ENCODE data around the gene ATP10A. TPM values are rescaled to one million over a fixed set of nuclear protein-coding genes. Genes with fewer than 3 reads are reported as not detected.

ATP10A gene
- total RNA-seq, 1 experiment from 2014 or later: 3.9 TPM

DNA sequence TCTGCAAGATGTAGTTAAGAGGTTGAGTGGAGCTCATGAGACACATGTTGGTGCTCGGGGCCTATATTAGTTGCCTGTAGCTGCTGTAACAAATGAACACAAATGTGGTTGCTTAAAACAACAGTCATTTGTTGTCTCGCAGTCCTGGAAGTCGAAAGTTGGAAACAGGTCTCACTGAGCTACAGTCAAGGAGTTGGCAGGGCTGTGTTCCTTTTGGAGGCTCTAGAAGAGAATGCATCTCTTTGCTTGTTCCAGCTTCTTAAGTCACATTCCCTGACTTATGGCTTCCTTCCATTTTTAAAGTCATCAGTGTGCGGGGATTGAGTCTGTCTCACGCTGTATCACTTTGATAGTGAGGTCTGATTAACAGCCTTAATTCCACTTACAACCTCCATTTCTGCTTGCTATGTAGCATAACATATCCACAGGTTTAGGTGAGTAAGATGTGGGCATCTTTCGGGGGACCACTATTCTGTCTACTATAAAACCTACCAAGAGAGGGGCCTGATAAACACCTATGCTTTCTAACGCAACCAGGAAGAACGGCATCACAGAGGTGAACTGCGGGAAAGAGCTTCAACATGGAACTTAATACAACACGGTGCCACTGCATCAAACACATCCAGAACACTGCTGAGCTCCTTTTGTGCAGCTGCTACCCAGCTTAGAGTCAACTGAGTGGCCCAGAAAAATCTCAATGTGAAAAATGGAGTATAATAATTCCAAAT is 119.4 kb downstream of the ATP10A start:
- Histone ChIP-seq H3K23me2 (ENCODE audit: insufficient read length, low read depth, low read length, poor library complexity, severe bottlenecking) (no peaks in the 10 kb centered on the region), H4K91ac (ENCODE audit: insufficient read length, low read depth, low read length) (no peak overlapping the region), H3K56ac (ENCODE audit: insufficient read length, low read depth, low read length) (no peak overlapping the region), H3T11ph (ENCODE audit: low read length) (no peak overlapping the region), H3K27me3 (ENCODE audit: insufficient read depth, low read length) (no peaks in the 10 kb centered on the region), H3K4me1 (ENCODE audit: insufficient read depth, low read length) (no peaks in the 10 kb centered on the region), H3K14ac (ENCODE audit: insufficient read depth, low read length) (no peak overlapping the region), H3K79me1 (ENCODE audit: insufficient read depth, low read depth, low read length, poor library complexity, severe bottlenecking) (no peaks in the 10 kb centered on the region), H2BK120ac (ENCODE audit: low read depth, low read length, poor library complexity, severe bottlenecking) (no peak overlapping the region), H3K4ac (ENCODE audit: low read depth, low read length) (no peak overlapping the region), H4K8ac (replicated peaks; ENCODE audit: insufficient read length, low read depth, low read length) (no peak overlapping the region), H2BK15ac (ENCODE audit: low read depth, low read length) (no peak overlapping the region), H2AK5ac (ENCODE audit: insufficient read length, low read length) (no peak overlapping the region), H2BK5ac (ENCODE audit: insufficient read length, low read length) (no peak overlapping the region), H3K79me2 (ENCODE audit: insufficient read depth, low read length) (no peaks in the 10 kb centered on the region), H3K9ac (ENCODE audit: extremely low read depth, insufficient read length, low read length) (no peak overlapping the region), H3K9me3 (ENCODE audit: control insufficient read depth, low read depth, low read length) (no peaks in the 10 kb centered on the region), H3K18ac (ENCODE audit: insufficient read length, low read depth, low read length) (no peak overlapping the region), H2BK12ac (ENCODE audit: insufficient read length, low read depth, low read length) (no peak overlapping the region), H2BK20ac (ENCODE audit: low read depth, low read length, poor library complexity, severe bottlenecking) (no peak overlapping the region), H2AFZ (ENCODE audit: low read length) (no peak overlapping the region), H3K27ac (ENCODE audit: insufficient read length, low read depth, low read length) (no peak overlapping the region), H3K23ac (ENCODE audit: insufficient read length, low read depth, low read length) (no peak overlapping the region), H3K4me2 (ENCODE audit: insufficient read depth, insufficient read length, low read length) (no peak overlapping the region), H4K5ac (ENCODE audit: insufficient read length, low read depth, low read length) (no peak overlapping the region), H4K20me1 (ENCODE audit: control insufficient read depth, insufficient read depth, insufficient read length) (no peaks in the 10 kb centered on the region)
- TF ChIP-seq, protein P1, sequence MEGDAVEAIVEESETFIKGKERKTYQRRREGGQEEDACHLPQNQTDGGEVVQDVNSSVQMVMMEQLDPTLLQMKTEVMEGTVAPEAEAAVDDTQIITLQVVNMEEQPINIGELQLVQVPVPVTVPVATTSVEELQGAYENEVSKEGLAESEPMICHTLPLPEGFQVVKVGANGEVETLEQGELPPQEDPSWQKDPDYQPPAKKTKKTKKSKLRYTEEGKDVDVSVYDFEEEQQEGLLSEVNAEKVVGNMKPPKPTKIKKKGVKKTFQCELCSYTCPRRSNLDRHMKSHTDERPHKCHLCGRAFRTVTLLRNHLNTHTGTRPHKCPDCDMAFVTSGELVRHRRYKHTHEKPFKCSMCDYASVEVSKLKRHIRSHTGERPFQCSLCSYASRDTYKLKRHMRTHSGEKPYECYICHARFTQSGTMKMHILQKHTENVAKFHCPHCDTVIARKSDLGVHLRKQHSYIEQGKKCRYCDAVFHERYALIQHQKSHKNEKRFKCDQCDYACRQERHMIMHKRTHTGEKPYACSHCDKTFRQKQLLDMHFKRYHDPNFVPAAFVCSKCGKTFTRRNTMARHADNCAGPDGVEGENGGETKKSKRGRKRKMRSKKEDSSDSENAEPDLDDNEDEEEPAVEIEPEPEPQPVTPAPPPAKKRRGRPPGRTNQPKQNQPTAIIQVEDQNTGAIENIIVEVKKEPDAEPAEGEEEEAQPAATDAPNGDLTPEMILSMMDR (conservative IDR thresholded peaks at IDR 0.05): no peak
- WGBS (ENCODE audit: extremely low coverage, insufficient read length, low lambda C conversion rate): no CpG with 5 or more reads among the region's 10 CpGs
- Mint-ChIP-seq H3K9me3 (peaks cover 3 to 4% of the 10 kb centered on the region in 2 experiments), H3K36me3 (ENCODE audit: insufficient read depth in 1 of 3, low read depth in 3 of 3) (no peaks in the 10 kb centered on the region; a peak in 1 of 7 replicates), H3K4me3 (no peak overlapping the region), H3K4me1 (peaks cover 2 to 7% of the 10 kb centered on the region in 2 experiments; a peak in 2 of 4 replicates), H3K27ac (no peak overlapping the region), H3K27me3 (ENCODE audit: low read depth) (peaks cover 1% of the 10 kb centered on the region; the same call in 1 of the 2 replicates)
- DNase-seq: no peak
